Stimulated activated CD4-positive, alpha-beta T cell treated with anti-CD3 and anti-CD28 coated beads, TNF-alpha, amount 100 ng/mL, for 4 hours (primary cell): ENCODE data around the gene NFIA.

ENCODE experiments used
- DNase-seq, 3 experiments: peaks; one replicate each; pipeline ENCODE4 v3.0.0-alpha.2; 2020; ENCODE audit warnings: low read depth in 3 of 3

NFIA gene

GRCh38 chr1:61215676-61216289 is 133.4 kb downstream of the NFIA start:
- DNase-seq, result no peak

GRCh38 chr1:61220536-61220935 is 138.2 kb downstream of the NFIA start:
- DNase-seq, result no peak

GRCh38 chr1:61221642-61222041 is 139.3 kb downstream of the NFIA start:
- DNase-seq, result no peak

GRCh38 chr1:61222240-61222639 is 139.9 kb downstream of the NFIA start:
- no peak for DNase-seq

GRCh38 chr1:61223140-61223539 is 140.8 kb downstream of the NFIA start:
- no peak for DNase-seq

GRCh38 chr1:61224609-61225008 is 142.2 kb downstream of the NFIA start:
- no peak for DNase-seq

- no peak for DNase-seq
These were observed 143.1 kb downstream of the NFIA start for GRCh38 chr1:61225478-61225877.

GRCh38 chr1:61226791-61227567 is 144.6 kb downstream of the NFIA start:
- DNase-seq, result no peak

- DNase-seq, result no peak
These were observed 145.6 kb downstream of the NFIA start for GRCh38 chr1:61227857-61228550.

- DNase-seq, result no peak
These were observed 148.2 kb downstream of the NFIA start for GRCh38 chr1:61230523-61230922.

- DNase-seq, result no peak
These were observed 149.4 kb downstream of the NFIA start for GRCh38 chr1:61231795-61232194.

- no peak for DNase-seq
These were observed 150.8 kb downstream of the NFIA start for GRCh38 chr1:61233121-61233660.

- no peak for DNase-seq
These were observed 152.2 kb downstream of the NFIA start for GRCh38 chr1:61234587-61234919.

GRCh38 chr1:61237147-61237546 is 154.8 kb downstream of the NFIA start:
- DNase-seq, result no peak

GRCh38 chr1:61237659-61238358 is 155.4 kb downstream of the NFIA start:
- no peak for DNase-seq

- no peak for DNase-seq
These were observed 156.0 kb downstream of the NFIA start for GRCh38 chr1:61238359-61238665.

GRCh38 chr1:61240878-61241277 is 158.5 kb downstream of the NFIA start:
- no peak for DNase-seq

- DNase-seq, result no peak
These were observed 159.1 kb downstream of the NFIA start for GRCh38 chr1:61241411-61241838.

GRCh38 chr1:61241973-61242381 is 159.6 kb downstream of the NFIA start:
- no peak for DNase-seq

- no peak for DNase-seq
These were observed 161.8 kb downstream of the NFIA start for GRCh38 chr1:61244114-61244513.

GRCh38 chr1:61245696-61246400 is 163.5 kb downstream of the NFIA start:
- no peak for DNase-seq
